H54 (cell line): ENCODE data around the gene PCGF2.
"Not testable (repeated sequence)": the region's sequence is repeated elsewhere in the genome, so short reads cannot be mapped to it uniquely, and the experiment has no call there.

Source experiments
- DNase-seq: peaks from one replicate; pipeline ENCODE4 v3.0.0; 2011; ENCODE audit warnings: low spot score, mixed read lengths; ENCODE audit not compliant: insufficient read length
- FAIRE-seq: peaks from 3 replicates; lab custom pipeline; 2011; peaks lifted over from hg19 to GRCh38; lab: Jason Lieb, UNC
- POLR2A ChIP-seq: IDR thresholded peaks from 2 replicates; pipeline ENCODE4 v1.6.1; 2011; ENCODE audit warnings: low read depth, mild to moderate bottlenecking, low read length

The PCGF2 gene

DNA sequence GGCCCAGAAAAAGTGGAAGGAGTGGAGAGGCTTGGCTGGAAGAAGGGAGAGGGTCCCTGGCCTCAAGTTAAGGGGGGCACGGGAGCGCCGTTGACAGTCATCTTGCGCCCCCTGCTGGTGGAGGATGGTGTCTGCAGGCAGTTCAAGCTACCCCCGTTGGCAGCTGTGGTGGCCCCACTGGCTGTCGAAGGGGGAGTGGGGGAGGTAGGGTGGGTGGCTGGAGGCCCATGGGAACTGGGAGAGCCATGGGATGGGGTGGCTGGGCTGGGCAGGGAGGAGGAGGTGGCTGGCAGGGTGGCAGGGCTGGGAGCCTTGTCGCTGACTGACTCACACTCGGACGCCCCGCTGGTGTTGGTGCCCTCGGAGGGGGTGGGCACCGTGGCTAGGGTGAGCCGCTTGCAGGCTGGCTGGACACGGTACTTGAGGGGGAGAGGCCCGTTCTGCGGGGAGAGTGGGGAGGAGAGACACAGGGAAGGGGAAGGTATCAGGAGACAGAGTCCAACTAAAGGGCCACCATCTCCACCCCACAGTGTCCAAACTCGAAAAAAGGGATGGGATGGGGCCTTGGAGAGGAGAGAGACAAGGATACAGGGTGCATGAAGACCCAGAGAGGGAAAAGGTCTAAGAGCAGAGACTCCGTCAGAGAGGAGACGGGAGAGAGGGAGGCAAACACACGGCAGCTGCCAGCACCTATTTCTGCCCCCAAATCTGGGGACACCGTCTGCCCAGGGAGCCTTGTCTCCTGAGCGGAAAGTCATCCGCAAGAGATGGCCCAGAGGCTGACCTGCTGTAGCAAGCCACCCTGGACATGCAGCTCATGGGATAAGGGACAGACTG is 12.8 kb downstream of the PCGF2 start:
- FAIRE-seq (no peak), DNase-seq (peak; percentile 67)
- no peak for TF ChIP-seq POLR2A

- no peak for TF ChIP-seq POLR2A
- DNase-seq (no peak), FAIRE-seq (no peak)
These were observed 13.9 kb downstream of the PCGF2 start for GRCh38 chr17:38733982-38734973.

DNA sequence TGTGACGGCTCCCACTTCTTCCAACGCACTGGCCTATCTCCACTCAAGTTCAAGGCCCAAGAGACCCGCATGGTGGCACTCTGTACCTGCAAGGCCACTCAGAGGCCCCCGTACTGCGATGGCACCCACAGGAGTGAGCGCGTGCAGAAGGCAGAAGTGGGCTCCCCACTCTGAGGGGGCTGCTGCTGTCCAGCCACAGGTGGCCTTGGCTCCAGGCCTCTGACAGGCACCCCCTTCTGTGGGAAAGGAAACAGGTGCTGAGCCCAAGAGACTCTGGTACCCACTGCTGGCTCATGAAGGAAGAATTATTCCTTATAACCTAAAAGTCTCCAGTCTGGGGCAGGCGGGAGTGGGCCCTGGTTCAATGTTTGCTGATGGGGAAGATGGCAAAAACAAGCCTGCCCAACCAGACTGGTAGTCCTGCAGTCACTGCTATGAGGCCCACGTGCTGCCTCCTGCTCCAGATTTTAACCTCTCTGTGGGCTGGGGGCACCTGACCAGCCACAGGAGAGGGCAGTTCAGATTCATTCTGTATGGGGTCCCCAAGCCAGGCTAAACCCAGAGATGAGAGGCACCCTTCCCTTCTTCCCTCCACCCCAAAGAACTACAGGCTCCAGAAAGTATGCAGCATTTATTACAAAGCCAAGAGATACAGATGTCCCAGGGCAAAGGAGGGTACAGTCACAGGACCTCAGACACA is 14.7 kb downstream of the PCGF2 start:
- DNase-seq, result no peak
- no peak for FAIRE-seq
- TF ChIP-seq POLR2A, result no peak

DNA sequence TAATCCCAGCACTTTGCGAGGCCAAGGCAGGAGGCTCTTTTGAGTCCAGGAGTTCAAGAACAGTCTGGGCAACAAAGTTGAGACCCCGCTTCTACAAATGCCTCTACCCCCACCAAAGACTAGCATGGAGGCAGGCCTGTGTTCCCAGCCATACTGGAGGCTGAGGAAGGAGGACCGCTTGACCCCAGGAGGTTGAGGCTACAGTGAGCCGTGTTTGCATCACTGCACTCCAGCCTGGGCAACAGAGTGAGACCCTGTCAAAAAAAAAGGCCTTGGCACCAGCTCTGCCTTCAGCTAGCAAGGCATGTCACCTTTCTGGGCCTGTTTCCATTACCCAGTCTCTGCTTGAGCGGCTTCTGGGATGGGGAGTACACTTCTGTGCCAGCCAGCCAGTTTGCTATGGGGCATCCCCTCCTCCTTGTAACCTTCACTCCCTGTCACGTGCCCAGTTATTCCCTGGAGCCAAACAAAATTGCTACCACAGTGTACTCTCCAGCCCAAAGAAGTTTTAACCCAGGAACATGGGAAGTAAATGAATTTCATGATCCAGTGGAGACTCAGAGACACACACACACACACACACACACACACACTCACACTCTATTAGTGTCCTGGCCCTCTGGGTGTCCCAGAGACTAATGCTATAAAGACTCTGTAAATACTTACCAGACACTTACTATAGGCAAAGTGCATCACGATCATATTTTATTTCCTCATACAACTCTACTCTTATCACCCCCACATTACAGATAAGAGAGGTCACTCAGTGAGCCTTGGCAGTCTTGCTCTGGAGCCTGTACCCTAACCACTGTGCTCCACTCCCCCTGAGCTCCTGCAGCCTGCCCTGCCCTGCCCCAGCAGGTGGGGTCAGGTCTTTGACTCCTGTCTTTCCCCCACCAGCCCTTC is 15.5 kb downstream of the PCGF2 start:
- no peak for DNase-seq
- no peak for FAIRE-seq
- TF ChIP-seq POLR2A, result no peak

DNA sequence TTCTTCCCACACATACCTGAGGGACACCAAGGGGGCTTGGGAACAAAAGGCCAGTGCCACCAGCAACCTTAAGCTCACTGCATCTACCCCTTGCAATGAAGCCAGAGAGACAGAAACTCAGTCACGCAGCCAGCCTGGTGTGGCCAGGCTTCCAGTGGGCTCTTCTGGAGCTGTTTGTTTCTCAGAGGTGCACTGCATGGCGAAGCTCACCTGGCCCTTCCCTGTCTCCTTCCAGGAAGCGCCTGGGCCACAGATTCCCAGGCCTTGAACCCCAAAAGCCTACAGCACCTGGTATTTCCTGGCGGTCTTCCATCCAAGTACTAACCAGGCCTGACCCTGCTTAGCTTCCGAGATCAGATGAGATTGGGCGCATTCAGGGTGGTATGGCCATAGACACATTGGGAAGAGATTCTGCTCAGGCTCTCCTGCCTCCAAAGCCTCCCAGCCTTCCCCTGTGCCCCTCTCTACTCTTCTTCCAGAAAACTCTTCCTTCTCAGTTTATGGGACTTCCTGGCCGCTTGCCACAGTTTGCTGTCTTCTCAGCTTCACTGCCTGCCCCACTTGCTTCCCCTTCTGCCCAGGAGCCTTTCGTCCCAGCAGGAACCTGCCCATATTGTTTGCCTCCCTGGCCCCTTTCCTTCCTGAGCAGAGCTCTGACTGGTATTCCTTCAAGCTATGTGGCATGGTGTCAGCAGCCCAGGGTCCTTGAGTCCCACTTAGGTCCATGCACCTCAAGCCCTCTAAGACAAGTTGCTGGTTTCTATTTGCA is 16.4 kb downstream of the PCGF2 start:
- DNase-seq (no peak), FAIRE-seq (no peak)
- no peak for TF ChIP-seq POLR2A

GRCh38 chr17:38730526-38731379 is 17.4 kb downstream of the PCGF2 start:
- DNase-seq (peak; percentile 77), FAIRE-seq (no peak)
- TF ChIP-seq POLR2A, result peak; percentile 33

GRCh38 chr17:38729886-38730525 is 18.1 kb downstream of the PCGF2 start, which contains the start of gene CISD3:
Gene CISD3, plus strand, starts transcription at chr17:38730341. Its CDS starts 18 bp downstream, at chr17:38730359.
- no peak for FAIRE-seq
- peak; percentile 25; the same call in 1 of the 2 replicates for TF ChIP-seq POLR2A
- DNase-seq, result peak; percentile 92

GRCh38 chr17:38729368-38729885 is 18.7 kb downstream of the PCGF2 start:
- DNase-seq (no peak), FAIRE-seq (no peak)
- no peak for TF ChIP-seq POLR2A

DNA sequence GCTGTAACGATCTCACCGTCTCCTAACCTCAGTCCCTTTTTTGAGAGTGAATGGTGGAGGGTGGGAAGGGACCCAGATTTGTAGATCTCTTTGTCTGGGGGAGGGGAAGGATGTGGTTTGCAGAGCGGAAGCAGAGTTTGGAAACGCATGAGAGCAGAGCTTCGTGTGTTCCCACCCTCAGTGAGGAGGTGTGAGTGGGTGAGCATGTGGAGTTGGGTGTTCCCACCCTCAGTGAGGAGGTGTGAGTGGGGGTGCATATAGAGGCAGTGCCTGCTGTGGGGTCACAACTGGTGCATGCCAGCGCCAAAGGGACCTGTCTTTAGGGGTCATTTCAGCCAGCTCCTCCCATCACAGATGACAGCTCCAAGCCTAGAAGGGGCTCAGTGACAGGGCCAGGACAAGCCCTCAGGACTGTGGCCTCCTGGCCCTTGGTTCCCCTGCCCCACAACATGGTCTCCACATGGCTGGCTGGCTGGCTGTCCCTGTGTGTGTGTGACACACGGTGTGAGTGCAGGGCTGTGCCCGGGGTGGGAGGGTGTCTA is 19.8 kb downstream of the PCGF2 start:
- TF ChIP-seq POLR2A, result no peak
- FAIRE-seq (no peak), DNase-seq (no peak)

DNA sequence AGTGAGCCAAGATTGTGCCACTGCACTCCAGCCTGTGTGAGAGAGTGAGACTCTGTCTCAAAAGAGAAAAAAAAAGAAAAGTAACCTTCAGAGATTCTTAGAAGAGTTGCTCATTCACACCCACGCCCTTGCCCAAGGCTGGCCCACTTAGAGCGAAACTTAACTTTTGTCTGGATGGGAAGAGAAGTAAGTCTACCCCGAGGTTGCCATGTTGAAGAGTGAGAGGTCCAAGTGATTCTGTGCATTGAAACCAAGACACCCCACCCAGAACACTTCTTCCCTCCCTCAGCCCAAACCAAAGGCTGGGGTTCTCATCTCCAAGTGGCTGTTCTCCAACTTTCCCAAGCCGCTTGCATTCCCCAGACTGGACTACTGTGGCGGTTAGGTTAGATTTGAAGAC is 20.4 kb downstream of the PCGF2 start:
- DNase-seq (no peak), FAIRE-seq (no peak)
- no peak for TF ChIP-seq POLR2A

GRCh38 chr17:38726145-38726544 is 22.0 kb downstream of the PCGF2 start:
- not testable (repeated sequence) for DNase-seq, FAIRE-seq
